H9 (cell line): ENCODE results near the gene PDE7B. TPM values are rescaled to one million over a fixed set of nuclear protein-coding genes. Genes with fewer than 3 reads are reported as not detected.

ENCODE experiments used
- DNase-seq: peaks from one replicate; pipeline ENCODE4 v3.0.0-alpha.2; 2017
- H2AFZ ChIP-seq: one replicate; pipeline ENCODE4 v1.6.1; 2013; ENCODE audit warnings: mild to moderate bottlenecking, low read length, control low read depth, moderate library complexity
- H2AK5ac ChIP-seq: 2 replicates; pipeline ENCODE4 v1.6.1; 2013; ENCODE audit warnings: low read length, control low read depth, mixed read lengths; ENCODE audit not compliant: insufficient read length
- H2BK120ac ChIP-seq: one replicate; pipeline ENCODE4 v1.6.1; 2013; ENCODE audit warnings: low read depth, mild to moderate bottlenecking, low read length, control low read depth, inconsistent platforms; ENCODE audit not compliant: poor library complexity, severe bottlenecking
- H2BK12ac ChIP-seq: 2 replicates; pipeline ENCODE4 v1.6.1; 2013; ENCODE audit warnings: low read length, control low read depth, mixed read lengths, low read depth; ENCODE audit not compliant: insufficient read length
- H2BK15ac ChIP-seq: 2 replicates; pipeline ENCODE4 v1.6.1; 2013; ENCODE audit warnings: low read depth, low read length, control low read depth
- H2BK20ac ChIP-seq: one replicate; pipeline ENCODE4 v1.6.1; 2013; ENCODE audit warnings: low read depth, mild to moderate bottlenecking, low read length, control low read depth, inconsistent platforms; ENCODE audit not compliant: poor library complexity, severe bottlenecking
- H2BK5ac ChIP-seq: 2 replicates; pipeline ENCODE4 v1.6.1; 2013; ENCODE audit warnings: low read length, control low read depth, mixed read lengths; ENCODE audit not compliant: insufficient read length
- H3K14ac ChIP-seq: 2 replicates; pipeline ENCODE4 v1.6.1; 2013; ENCODE audit warnings: low read length, control low read depth; ENCODE audit not compliant: insufficient read depth
- H3K18ac ChIP-seq: 2 replicates; pipeline ENCODE4 v1.6.1; 2013; ENCODE audit warnings: low read depth, mild to moderate bottlenecking, mixed read lengths, low read length, control low read depth; ENCODE audit not compliant: insufficient read length
- H3K23ac ChIP-seq: 2 replicates; pipeline ENCODE4 v1.6.1; 2013; ENCODE audit warnings: low read length, control low read depth, mixed read lengths, low read depth; ENCODE audit not compliant: insufficient read length
- H3K23me2 ChIP-seq: 2 replicates; pipeline ENCODE4 v1.6.1; 2013; ENCODE audit warnings: low read depth, mild to moderate bottlenecking, mixed read lengths, low read length, control low read depth; ENCODE audit not compliant: insufficient read length, poor library complexity, severe bottlenecking
- H3K27ac ChIP-seq: 2 replicates; pipeline ENCODE4 v1.5.1; 2013; ENCODE audit warnings: low read length, control low read depth, mixed read lengths, low read depth; ENCODE audit not compliant: insufficient read length
- H3K27me3 ChIP-seq: 2 replicates; pipeline ENCODE4 v1.6.1; 2013; ENCODE audit warnings: low read length, control low read depth, inconsistent platforms; ENCODE audit not compliant: insufficient read depth
- H3K4ac ChIP-seq: 2 replicates; pipeline ENCODE4 v1.6.1; 2013; ENCODE audit warnings: low read depth, mild to moderate bottlenecking, control low read depth, inconsistent platforms, low read length, moderate library complexity
- H3K4me1 ChIP-seq: 2 replicates; pipeline ENCODE4 v1.6.1; 2013; ENCODE audit warnings: low read length, control low read depth, inconsistent platforms; ENCODE audit not compliant: insufficient read depth
- H3K4me2 ChIP-seq: 2 replicates; pipeline ENCODE4 v1.6.1; 2013; ENCODE audit warnings: low read length, control low read depth, mixed read lengths; ENCODE audit not compliant: insufficient read length, insufficient read depth
- H3K56ac ChIP-seq: 2 replicates; pipeline ENCODE4 v1.6.1; 2013; ENCODE audit warnings: low read depth, mild to moderate bottlenecking, mixed read lengths, low read length, control low read depth; ENCODE audit not compliant: insufficient read length
- H3K79me1 ChIP-seq: 2 replicates; pipeline ENCODE4 v1.6.1; 2013; ENCODE audit warnings: low read depth, mild to moderate bottlenecking, moderate library complexity, low read length, control low read depth, inconsistent platforms; ENCODE audit not compliant: insufficient read depth, poor library complexity, severe bottlenecking
- H3K79me2 ChIP-seq: 2 replicates; pipeline ENCODE4 v1.6.1; 2013; ENCODE audit warnings: low read length, control low read depth, inconsistent platforms; ENCODE audit not compliant: insufficient read depth
- H3K9ac ChIP-seq: 2 replicates; pipeline ENCODE4 v1.6.1; 2013; ENCODE audit warnings: low read length, control low read depth, mixed read lengths; ENCODE audit not compliant: insufficient read length; ENCODE audit errors: extremely low read depth
- H3K9me3 ChIP-seq: one replicate; pipeline ENCODE4 v1.6.1; 2013; ENCODE audit warnings: low read depth, low read length, inconsistent platforms; ENCODE audit not compliant: control insufficient read depth
- H3T11ph ChIP-seq: one replicate; pipeline ENCODE4 v1.6.1; 2013; ENCODE audit warnings: mild to moderate bottlenecking, low read length, control low read depth, inconsistent platforms
- H4K20me1 ChIP-seq: one replicate; pipeline ENCODE4 v1.6.1; 2013; ENCODE audit not compliant: control insufficient read depth, insufficient read length, insufficient read depth
- H4K5ac ChIP-seq: 2 replicates; pipeline ENCODE4 v1.6.1; 2013; ENCODE audit warnings: low read depth, mild to moderate bottlenecking, mixed read lengths, low read length, control low read depth; ENCODE audit not compliant: insufficient read length
- H4K8ac ChIP-seq: replicated peaks from 2 replicates; pipeline ENCODE4 v1.6.1; 2013; ENCODE audit warnings: low read length, control low read depth, mixed read lengths, low read depth; ENCODE audit not compliant: insufficient read length
- H4K91ac ChIP-seq: 2 replicates; pipeline ENCODE4 v1.6.1; 2013; ENCODE audit warnings: low read depth, mild to moderate bottlenecking, moderate library complexity, mixed read lengths, low read length, control low read depth; ENCODE audit not compliant: insufficient read length
- H3K27ac Mint-ChIP-seq, 3 experiments: 2 replicates in 2 of 3; 3 replicates in 1 of 3; pipeline ENCODE4 v1.8.0; 2020 to 2021; ENCODE audit warnings: mixed read lengths in 3 of 3, mild to moderate bottlenecking in 1 of 3, moderate library complexity in 1 of 3
- H3K27me3 Mint-ChIP-seq: 2 replicates; pipeline ENCODE4 v1.8.0; 2021; ENCODE audit warnings: low read depth, mild to moderate bottlenecking, moderate library complexity, mixed read lengths
- H3K36me3 Mint-ChIP-seq, 3 experiments: 2 replicates in 2 of 3; 3 replicates in 1 of 3; pipeline ENCODE4 v1.8.0; 2020 to 2021; ENCODE audit warnings: low read depth in 3 of 3, mixed read lengths in 3 of 3; ENCODE audit not compliant: insufficient read depth in 1 of 3
- H3K4me1 Mint-ChIP-seq, 2 experiments: 2 replicates each; pipeline ENCODE4 v1.8.0; 2020; ENCODE audit warnings: mixed read lengths in 2 of 2
- H3K4me3 Mint-ChIP-seq, 2 experiments: 2 replicates in 1 of 2; 3 replicates in 1 of 2; pipeline ENCODE4 v1.8.0; 2020 to 2021; ENCODE audit warnings: mild to moderate bottlenecking in 2 of 2, mixed read lengths in 2 of 2, moderate library complexity in 1 of 2
- H3K9me3 Mint-ChIP-seq, 2 experiments: 2 replicates in 1 of 2; 3 replicates in 1 of 2; pipeline ENCODE4 v1.8.0; 2020; ENCODE audit warnings: mild to moderate bottlenecking in 2 of 2, mixed read lengths in 2 of 2, moderate library complexity in 1 of 2
- WGBS: extraction: QIAGEN DNeasy Blood & Tissue Kit; methylation state at CpG from one replicate; pipeline ENCODE4 v1.1.7; 2013; ENCODE audit warnings: missing lambda C conversion rate, low lambda C conversion rate, mixed read lengths; ENCODE audit not compliant: insufficient read length; ENCODE audit errors: extremely low coverage; 5-methylcytosine and 5-hydroxymethylcytosine counted together
- total RNA-seq: library from RNA; stranded (reverse); gene quantifications from 2 replicates; pipeline ENCODE4 v1.2.1, GENCODE V29; 2021
- TF ChIP-seq, protein P1 (sequence below): fragments of 200-600 bp; sonication (generic); conservative IDR thresholded peaks from 3 replicates; pipeline ENCODE4 v1.8.0; 2021; ENCODE audit warnings: antibody characterized with exemption, mild to moderate bottlenecking

Gene PDE7B
- total RNA-seq, 1 experiment from 2014 or later, result not detected

- no peaks in the 10 kb centered on the region for H3K79me1 ChIP-seq
- no peak overlapping the region for H2BK20ac ChIP-seq
- no peak overlapping the region for H3K18ac ChIP-seq
- H2AK5ac ChIP-seq, result no peak overlapping the region
- DNase-seq, result no peak
- no peak overlapping the region for H2BK120ac ChIP-seq
- no peak overlapping the region for H2BK5ac ChIP-seq
- H3K23me2 ChIP-seq, result no peaks in the 10 kb centered on the region
- Mint-ChIP-seq H3K4me3 (no peak overlapping the region), H3K36me3 (no peaks in the 10 kb centered on the region), H3K27me3 (no peaks in the 10 kb centered on the region), H3K27ac (no peak overlapping the region), H3K4me1 (no peaks in the 10 kb centered on the region), H3K9me3 (no peaks in the 10 kb centered on the region; a peak in 1 of 5 replicates)
- H3K27me3 ChIP-seq, result no peaks in the 10 kb centered on the region
- H3K23ac ChIP-seq, result no peak overlapping the region
- no peaks in the 10 kb centered on the region for H4K20me1 ChIP-seq
- H2BK12ac ChIP-seq, result no peak overlapping the region
- H3K4me2 ChIP-seq, result no peak overlapping the region
- no peaks in the 10 kb centered on the region for H3K4me1 ChIP-seq
- TF ChIP-seq, protein P1, sequence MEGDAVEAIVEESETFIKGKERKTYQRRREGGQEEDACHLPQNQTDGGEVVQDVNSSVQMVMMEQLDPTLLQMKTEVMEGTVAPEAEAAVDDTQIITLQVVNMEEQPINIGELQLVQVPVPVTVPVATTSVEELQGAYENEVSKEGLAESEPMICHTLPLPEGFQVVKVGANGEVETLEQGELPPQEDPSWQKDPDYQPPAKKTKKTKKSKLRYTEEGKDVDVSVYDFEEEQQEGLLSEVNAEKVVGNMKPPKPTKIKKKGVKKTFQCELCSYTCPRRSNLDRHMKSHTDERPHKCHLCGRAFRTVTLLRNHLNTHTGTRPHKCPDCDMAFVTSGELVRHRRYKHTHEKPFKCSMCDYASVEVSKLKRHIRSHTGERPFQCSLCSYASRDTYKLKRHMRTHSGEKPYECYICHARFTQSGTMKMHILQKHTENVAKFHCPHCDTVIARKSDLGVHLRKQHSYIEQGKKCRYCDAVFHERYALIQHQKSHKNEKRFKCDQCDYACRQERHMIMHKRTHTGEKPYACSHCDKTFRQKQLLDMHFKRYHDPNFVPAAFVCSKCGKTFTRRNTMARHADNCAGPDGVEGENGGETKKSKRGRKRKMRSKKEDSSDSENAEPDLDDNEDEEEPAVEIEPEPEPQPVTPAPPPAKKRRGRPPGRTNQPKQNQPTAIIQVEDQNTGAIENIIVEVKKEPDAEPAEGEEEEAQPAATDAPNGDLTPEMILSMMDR, result no peak
- no peak overlapping the region for H2BK15ac ChIP-seq
- no peak overlapping the region for H4K91ac ChIP-seq
- no peak overlapping the region for H3K4ac ChIP-seq
- no peak overlapping the region for H3K56ac ChIP-seq
- H2AFZ ChIP-seq, result no peak overlapping the region
- H4K8ac ChIP-seq, result no peak overlapping the region
- H3K9ac ChIP-seq, result no peak overlapping the region
- no peaks in the 10 kb centered on the region for H3K9me3 ChIP-seq
- H3K79me2 ChIP-seq, result no peaks in the 10 kb centered on the region
- H3K14ac ChIP-seq, result no peak overlapping the region
- no CpG with 5 or more reads among the region's 12 CpGs for WGBS
- no peak overlapping the region for H3T11ph ChIP-seq
- no peak overlapping the region for H4K5ac ChIP-seq
- H3K27ac ChIP-seq, result no peak overlapping the region
These were observed 199.8 kb downstream of the PDE7B start for GRCh38 chr6:136051140-136051775.
